A549 (cell line): ENCODE measurements around the gene CDYL2. TPM values are rescaled to one million over a fixed set of nuclear protein-coding genes. Genes with fewer than 3 reads are reported as not detected.

Experiments used
- ATAC-seq, 2 experiments: fragments of 200-7000 bp in 1 of 2; fragments of >200 bp in 1 of 2; cut with Nextera tagmentation in 1 of 2; cut with Tn5 transposase in 1 of 2; 3 replicates each; pipeline versions ENCODE4 v1.8.0 to v1.9.1; 2018 to 2020; ENCODE audit warnings: mild to moderate bottlenecking in 1 of 2, moderate library complexity in 1 of 2
- CTCF ChIA-PET: fragments of 300-600 bp; sonication (Branson Sonifier 250); formaldehyde crosslinking; extraction: SDS; loops from one replicate; lab custom pipeline; 2021; ENCODE audit warnings: antibody characterized with exemption, inconsistent platforms; lab: Yijun Ruan, JAX
- POLR2A ChIA-PET: fragments of 350-600 bp; formaldehyde crosslinking; extraction: SDS; loops from one replicate; lab custom pipeline; 2021; ENCODE audit warnings: antibody characterized with exemption, inconsistent platforms; lab: Yijun Ruan, JAX
- DNase-seq, 2 experiments: peaks; one replicate each; pipeline versions ENCODE4 v3.0.0 to v3.0.0-alpha.2; 2011 to 2016; ENCODE audit warnings: low read depth in 1 of 2, low spot score in 1 of 2
- FAIRE-seq: peaks from 2 replicates; lab custom pipeline; 2011; peaks lifted over from hg19 to GRCh38; lab: Jason Lieb, UNC
- H3K27ac ChIP-seq, 2 experiments: fragments of >200 bp; sonication (Bioruptor Twin); formaldehyde crosslinking; 3 replicates each; pipeline ENCODE4 v1.5.1; 2016 to 2017
- H3K4me1 ChIP-seq: fragments of >200 bp; sonication (Bioruptor Twin); formaldehyde crosslinking; 3 replicates; pipeline ENCODE4 v1.6.1; 2016
- H3K4me2 ChIP-seq: fragments of >200 bp; sonication (Bioruptor Twin); formaldehyde crosslinking; 3 replicates; pipeline ENCODE4 v1.6.1; 2016
- H3K4me3 ChIP-seq: fragments of >200 bp; sonication (Bioruptor Twin); formaldehyde crosslinking; 3 replicates; pipeline ENCODE4 v1.5.1; 2016
- H3K9me3 ChIP-seq: fragments of >200 bp; sonication (Bioruptor Twin); formaldehyde crosslinking; 3 replicates; pipeline ENCODE4 v1.6.1; 2016
- CBX2 ChIP-seq: fragments of 200-600 bp; sonication (generic); IDR thresholded peaks from 2 replicates; pipeline ENCODE4 v1.6.1; 2016; ENCODE audit warnings: low read depth, mild to moderate bottlenecking, borderline replicate concordance
- CBX8 ChIP-seq: fragments of 200-600 bp; sonication (generic); IDR thresholded peaks from 2 replicates; pipeline ENCODE4 v1.6.1; 2016
- CEBPB ChIP-seq, 2 experiments: fragments of >200 bp in 1 of 2; sonication (Bioruptor Twin) in 1 of 2; formaldehyde crosslinking in 1 of 2; IDR thresholded peaks; 2 replicates each; pipeline ENCODE4 v1.6.1; 2012 to 2016
- CHD2 ChIP-seq: fragments of 150-350 bp; IDR thresholded peaks from 2 replicates; pipeline ENCODE4 v1.6.1; 2014; ENCODE audit warnings: low read length; ENCODE audit not compliant: partially characterized antibody
- FOSL2 ChIP-seq, 2 experiments: fragments of 450-650 bp in 1 of 2; fragments of >200 bp in 1 of 2; sonication (Bioruptor Twin) in 1 of 2; formaldehyde crosslinking; IDR thresholded peaks; 2 replicates each; pipeline versions ENCODE4 v1.5.0 to v1.6.1; 2016 to 2020; ENCODE audit warnings: mild to moderate bottlenecking in 1 of 2, moderate library complexity in 1 of 2
- HDAC2 ChIP-seq: fragments of 200-600 bp; sonication (generic); IDR thresholded peaks from 2 replicates; pipeline ENCODE4 v1.6.1; 2016
- HOXA7 ChIP-seq: fragments of 250-450 bp; sonication (Bioruptor Pico); IDR thresholded peaks from 2 replicates; pipeline ENCODE4 v1.5.0; 2020; ENCODE audit warnings: mild to moderate bottlenecking, moderate library complexity
- HOXB13 ChIP-seq: fragments of 250-450 bp; sonication (Bioruptor Pico); IDR thresholded peaks from 2 replicates; pipeline ENCODE4 v1.5.0; 2020; ENCODE audit warnings: low read depth, mild to moderate bottlenecking, moderate library complexity
- HOXB5 ChIP-seq: fragments of 250-450 bp; sonication (Bioruptor Pico); IDR thresholded peaks from 2 replicates; pipeline ENCODE4 v1.5.0; 2020; ENCODE audit warnings: mild to moderate bottlenecking, moderate library complexity
- JUN ChIP-seq, 2 experiments: fragments of >200 bp; sonication (Bioruptor Twin); formaldehyde crosslinking; IDR thresholded peaks; 2 replicates in 1 of 2; 3 replicates in 1 of 2; pipeline ENCODE4 v1.6.1; 2016 to 2017
- MAFK ChIP-seq: fragments of 450-650 bp; IDR thresholded peaks from 2 replicates; pipeline ENCODE4 v1.6.1; 2014; ENCODE audit not compliant: partially characterized antibody
- NFE2L2 ChIP-seq: fragments of 150-350 bp; conservative IDR thresholded peaks from 2 replicates; pipeline ENCODE4 v1.6.1; 2014; ENCODE audit warnings: low read length
- NR3C1 ChIP-seq: fragments of >200 bp; sonication (Bioruptor Twin); formaldehyde crosslinking; IDR thresholded peaks from 3 replicates; pipeline ENCODE4 v1.6.1; 2017
- PHF8 ChIP-seq: fragments of 200-600 bp; sonication (generic); IDR thresholded peaks from 2 replicates; pipeline ENCODE4 v1.6.1; 2016; ENCODE audit warnings: low read depth, mild to moderate bottlenecking, antibody characterized with exemption, moderate library complexity, borderline replicate concordance
- POLR2A ChIP-seq: IDR thresholded peaks from 2 replicates; pipeline ENCODE4 v1.6.1; 2012; ENCODE audit warnings: mild to moderate bottlenecking, low read length
- RAD21 ChIP-seq, 2 experiments: fragments of >200 bp in 1 of 2; sonication (Bioruptor Twin) in 1 of 2; formaldehyde crosslinking in 1 of 2; IDR thresholded peaks in 1 of 2; conservative IDR thresholded peaks in 1 of 2; 2 replicates in 1 of 2; 3 replicates in 1 of 2; pipeline ENCODE4 v1.6.1; 2012 to 2018; ENCODE audit warnings: inconsistent platforms in 1 of 2
- RARB ChIP-seq: fragments of 250-450 bp; sonication (Bioruptor Pico); IDR thresholded peaks from 2 replicates; pipeline ENCODE4 v1.8.0; 2021; ENCODE audit warnings: mild to moderate bottlenecking, moderate library complexity
- RNF2 ChIP-seq: fragments of 200-600 bp; sonication (generic); IDR thresholded peaks from 2 replicates; pipeline ENCODE4 v1.6.1; 2016; ENCODE audit warnings: low read depth, mild to moderate bottlenecking, antibody characterized with exemption, moderate library complexity, borderline replicate concordance
- SMC3 ChIP-seq: fragments of >200 bp; sonication (Bioruptor Twin); formaldehyde crosslinking; IDR thresholded peaks from 3 replicates; pipeline ENCODE4 v1.6.1; 2018; ENCODE audit warnings: inconsistent platforms
- ZSCAN20 ChIP-seq: fragments of 250-450 bp; sonication (Bioruptor Pico); IDR thresholded peaks from 2 replicates; pipeline ENCODE4 v1.8.0; 2022; ENCODE audit warnings: mild to moderate bottlenecking, moderate library complexity
- WGBS: methylation state at CpG from one replicate; pipeline ENCODE4 v1.1.6; 2017; ENCODE audit errors: missing lambda C conversion rate; 5-methylcytosine and 5-hydroxymethylcytosine counted together
- polyA plus RNA-seq, 4 experiments: library from polyadenylated mRNA; depleted of rRNA in 3 of 4; stranded (reverse); fragments of >200 nt; fragmentation: RNase III in 1 of 4; extraction: RNeasy Plus Mini Kit Qiagen cat#74134 plus additional on column Dnase treatment in 1 of 4; gene quantifications; 2 replicates in 3 of 4; 3 replicates in 1 of 4; pipeline ENCODE4 v1.2.3, GENCODE V29; 2011 to 2017
- TF ChIP-seq, protein P1 (sequence below): fragments of 200-600 bp; sonication (generic); IDR thresholded peaks from 2 replicates; pipeline ENCODE4 v1.6.1; 2016; ENCODE audit warnings: antibody characterized with exemption, mild to moderate bottlenecking, moderate library complexity
- TF ChIP-seq, protein P2 (sequence below): fragments of >200 bp; sonication (Bioruptor Twin); formaldehyde crosslinking; IDR thresholded peaks from 2 replicates; pipeline ENCODE4 v1.6.1; 2016
- TF ChIP-seq, protein P3 (sequence below): IDR thresholded peaks from 2 replicates; pipeline ENCODE4 v1.6.1; 2012
- TF ChIP-seq, protein P4 (sequence below): IDR thresholded peaks from 2 replicates; pipeline ENCODE4 v1.6.1; 2012
- TF ChIP-seq, protein P5 (sequence below): fragments of 250-450 bp; sonication (Bioruptor Pico); IDR thresholded peaks from 2 replicates; pipeline ENCODE4 v1.5.0; 2021; ENCODE audit warnings: mild to moderate bottlenecking, moderate library complexity, borderline replicate concordance

The CDYL2 gene
- polyA plus RNA-seq, 2 of the 4 experiments (the other 2 are of a cell fraction), result 0.05 to 0.10 TPM

DNA sequence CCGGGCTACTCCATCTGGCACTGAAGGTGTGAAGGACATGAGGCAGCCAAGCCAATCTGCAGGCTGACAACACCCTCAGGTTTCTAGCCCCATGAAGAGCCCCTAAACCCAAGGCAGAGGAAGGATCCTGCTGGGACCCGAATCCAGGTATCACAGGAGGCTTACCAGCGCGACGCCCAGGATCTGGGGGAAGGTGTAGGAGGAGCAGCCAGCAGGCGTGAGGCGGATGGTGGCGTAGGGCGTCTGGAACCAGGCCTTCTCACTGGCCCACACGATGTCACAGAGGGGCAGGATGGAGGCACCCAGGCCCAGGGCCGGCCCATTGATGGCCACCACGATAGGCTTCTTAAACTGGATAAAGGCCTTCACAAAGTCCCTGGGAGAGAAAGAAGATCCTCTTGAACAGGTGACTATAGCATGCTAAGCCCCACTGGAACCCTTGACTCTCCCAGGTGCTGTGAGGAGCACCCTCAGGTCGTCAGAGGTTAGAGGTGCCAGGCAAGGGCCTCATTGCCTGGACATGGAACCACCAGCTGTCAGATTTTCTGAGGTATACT, 191.9 kb downstream of the CDYL2 start (continued):
- TF ChIP-seq, protein P1, sequence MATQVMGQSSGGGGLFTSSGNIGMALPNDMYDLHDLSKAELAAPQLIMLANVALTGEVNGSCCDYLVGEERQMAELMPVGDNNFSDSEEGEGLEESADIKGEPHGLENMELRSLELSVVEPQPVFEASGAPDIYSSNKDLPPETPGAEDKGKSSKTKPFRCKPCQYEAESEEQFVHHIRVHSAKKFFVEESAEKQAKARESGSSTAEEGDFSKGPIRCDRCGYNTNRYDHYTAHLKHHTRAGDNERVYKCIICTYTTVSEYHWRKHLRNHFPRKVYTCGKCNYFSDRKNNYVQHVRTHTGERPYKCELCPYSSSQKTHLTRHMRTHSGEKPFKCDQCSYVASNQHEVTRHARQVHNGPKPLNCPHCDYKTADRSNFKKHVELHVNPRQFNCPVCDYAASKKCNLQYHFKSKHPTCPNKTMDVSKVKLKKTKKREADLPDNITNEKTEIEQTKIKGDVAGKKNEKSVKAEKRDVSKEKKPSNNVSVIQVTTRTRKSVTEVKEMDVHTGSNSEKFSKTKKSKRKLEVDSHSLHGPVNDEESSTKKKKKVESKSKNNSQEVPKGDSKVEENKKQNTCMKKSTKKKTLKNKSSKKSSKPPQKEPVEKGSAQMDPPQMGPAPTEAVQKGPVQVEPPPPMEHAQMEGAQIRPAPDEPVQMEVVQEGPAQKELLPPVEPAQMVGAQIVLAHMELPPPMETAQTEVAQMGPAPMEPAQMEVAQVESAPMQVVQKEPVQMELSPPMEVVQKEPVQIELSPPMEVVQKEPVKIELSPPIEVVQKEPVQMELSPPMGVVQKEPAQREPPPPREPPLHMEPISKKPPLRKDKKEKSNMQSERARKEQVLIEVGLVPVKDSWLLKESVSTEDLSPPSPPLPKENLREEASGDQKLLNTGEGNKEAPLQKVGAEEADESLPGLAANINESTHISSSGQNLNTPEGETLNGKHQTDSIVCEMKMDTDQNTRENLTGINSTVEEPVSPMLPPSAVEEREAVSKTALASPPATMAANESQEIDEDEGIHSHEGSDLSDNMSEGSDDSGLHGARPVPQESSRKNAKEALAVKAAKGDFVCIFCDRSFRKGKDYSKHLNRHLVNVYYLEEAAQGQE, result no peak
- TF ChIP-seq, protein P2, sequence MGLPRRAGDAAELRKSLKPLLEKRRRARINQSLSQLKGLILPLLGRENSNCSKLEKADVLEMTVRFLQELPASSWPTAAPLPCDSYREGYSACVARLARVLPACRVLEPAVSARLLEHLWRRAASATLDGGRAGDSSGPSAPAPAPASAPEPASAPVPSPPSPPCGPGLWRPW, result no peak

DNA sequence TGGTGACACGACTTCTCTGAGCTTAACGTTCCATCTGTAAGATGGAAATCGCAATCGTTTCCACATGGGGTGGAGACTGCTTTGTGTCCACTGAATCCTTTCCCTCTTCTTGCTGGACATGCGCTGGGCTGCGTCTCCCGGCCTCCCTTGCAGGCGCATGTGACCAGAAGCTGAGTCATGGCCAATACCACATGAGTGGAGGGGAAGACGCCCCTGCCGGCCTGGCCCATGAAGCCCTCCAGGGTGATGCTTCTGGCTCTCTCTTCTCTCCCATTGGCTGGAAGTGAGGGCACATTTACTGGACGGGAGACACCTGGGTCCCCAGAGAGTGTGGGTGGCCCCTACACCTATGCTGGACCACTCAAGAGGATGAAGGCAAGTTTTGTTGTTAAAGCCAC, 192.5 kb downstream of the CDYL2 start:
- no peak for FAIRE-seq
- 66% methylated on average over 9 of the region's 11 CpGs for WGBS
- no peak overlapping the region for H3K4me2 ChIP-seq

DNA sequence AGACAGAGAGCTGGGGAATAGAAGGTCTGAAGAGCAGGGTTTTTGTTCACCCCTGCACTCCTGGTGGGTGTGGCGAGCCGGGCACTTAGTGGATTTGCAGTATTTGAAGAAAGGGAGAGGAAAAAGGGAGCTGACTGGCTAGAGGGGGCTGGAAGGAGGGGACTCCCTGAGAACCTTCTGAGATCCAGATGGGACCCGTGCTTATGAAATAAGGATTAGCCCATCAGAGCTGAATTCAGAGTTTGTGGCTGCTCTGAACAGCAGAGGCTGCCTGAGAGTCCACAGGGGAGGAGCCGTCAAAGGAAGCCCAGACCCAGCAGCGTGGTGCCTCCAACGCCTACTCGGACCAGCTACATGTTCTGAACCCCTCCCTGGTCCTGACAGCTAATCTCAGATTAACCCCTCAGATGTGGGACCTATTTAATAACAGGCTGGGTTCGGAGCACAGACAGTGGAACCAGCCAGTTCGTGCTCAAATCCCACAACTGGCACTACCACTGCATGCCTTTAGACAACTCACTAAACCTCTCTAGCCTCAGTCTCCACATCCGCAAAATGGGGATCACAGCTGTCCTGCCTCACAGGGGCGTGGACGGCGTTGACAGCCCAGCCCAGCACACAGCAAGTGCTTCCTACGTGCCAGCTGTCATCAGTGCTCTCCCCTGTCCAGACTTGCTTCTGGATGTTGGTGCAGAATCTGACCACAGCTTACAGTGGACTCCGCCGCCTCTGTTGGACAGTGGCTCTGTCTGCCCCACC, 193.0 kb downstream of the CDYL2 start:
- H3K4me1 ChIP-seq, result no peaks in the 10 kb centered on the region
- 24% methylated on average over 15 of the region's 16 CpGs for WGBS
- ChIA-PET POLR2A (no interaction called here), CTCF (no interaction called here)
- DNase-seq, result no peak
- H3K9me3 ChIP-seq, result no peaks in the 10 kb centered on the region
- no peak overlapping the region for H3K4me3 ChIP-seq
- no peak overlapping the region for H3K27ac ChIP-seq
- no peak overlapping the region for H3K4me2 ChIP-seq
- TF ChIP-seq ZSCAN20 (CRISPR knock-in tag), result no peak
- TF ChIP-seq NR3C1, result no peak
- no peak for TF ChIP-seq CBX8
- TF ChIP-seq PHF8, result no peak
- TF ChIP-seq HOXB5 (CRISPR knock-in tag), result no peak
- no peak for TF ChIP-seq CEBPB (IDR thresholded peaks at IDR 0.05)
- TF ChIP-seq SMC3, result no peak
- TF ChIP-seq CHD2, result no peak
- TF ChIP-seq NFE2L2, result no peak
- no peak for TF ChIP-seq HOXB13
- TF ChIP-seq FOSL2 (IDR thresholded peaks at IDR 0.05), result no peak
- no peak for TF ChIP-seq FOSL2 (CRISPR knock-in tag; IDR thresholded peaks at IDR 0.05)
- TF ChIP-seq, all 56 proteins: peak for 0
- ATAC-seq (no peak), FAIRE-seq (no peak)

More for the DNA sequence above, 192.5 kb downstream of the CDYL2 start:
- ChIA-PET CTCF (no interaction called here), POLR2A (no interaction called here)
- Histone ChIP-seq H3K4me3 (no peak overlapping the region), H3K27ac (no peak overlapping the region), H3K4me1 (no peaks in the 10 kb centered on the region), H3K9me3 (no peaks in the 10 kb centered on the region)
- ATAC-seq (no peak), DNase-seq (no peak)
- TF ChIP-seq CBX2 (no peak), CBX8 (no peak), HDAC2 (no peak)

DNA sequence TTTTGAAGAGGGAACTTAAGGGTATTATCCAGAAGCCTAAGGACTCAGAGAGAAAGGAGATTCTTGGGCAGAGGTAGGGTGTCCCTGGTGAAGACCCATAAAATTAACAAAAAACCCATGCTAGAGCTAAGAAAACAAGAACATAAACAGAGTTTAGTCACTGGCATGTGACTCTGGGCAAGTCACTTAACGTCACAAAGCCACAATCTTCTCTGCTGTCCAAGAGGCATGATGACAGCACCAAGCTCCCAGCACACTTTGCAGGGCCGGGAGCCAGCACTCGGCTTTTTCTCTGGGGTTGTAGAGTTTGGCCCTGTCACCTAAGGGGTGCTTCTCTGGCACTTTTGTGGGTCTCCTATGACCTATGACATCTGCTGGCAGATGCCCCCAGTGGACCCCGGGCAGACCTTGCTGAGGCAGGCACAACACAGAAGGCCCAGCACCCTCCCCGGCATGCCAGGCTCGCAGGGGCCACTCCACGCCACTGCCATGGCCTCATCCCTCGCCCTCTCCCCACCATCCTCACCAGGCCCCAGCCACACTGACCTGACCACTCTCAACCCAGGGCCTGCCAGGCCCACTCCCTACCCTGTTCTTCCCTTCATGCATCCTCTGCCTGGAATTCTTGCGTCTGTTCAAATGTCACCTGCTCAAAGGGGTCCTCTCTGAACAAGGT, 193.8 kb downstream of the CDYL2 start:
- 19% methylated on average over 9 of the region's 9 CpGs for WGBS
- TF ChIP-seq, protein P3, sequence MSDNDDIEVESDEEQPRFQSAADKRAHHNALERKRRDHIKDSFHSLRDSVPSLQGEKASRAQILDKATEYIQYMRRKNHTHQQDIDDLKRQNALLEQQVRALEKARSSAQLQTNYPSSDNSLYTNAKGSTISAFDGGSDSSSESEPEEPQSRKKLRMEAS, result no peak
- no peak for TF ChIP-seq JUN (IDR thresholded peaks at IDR 0.05)
- no peak for TF ChIP-seq CBX2
- TF ChIP-seq MAFK, result no peak
- TF ChIP-seq, protein P4, sequence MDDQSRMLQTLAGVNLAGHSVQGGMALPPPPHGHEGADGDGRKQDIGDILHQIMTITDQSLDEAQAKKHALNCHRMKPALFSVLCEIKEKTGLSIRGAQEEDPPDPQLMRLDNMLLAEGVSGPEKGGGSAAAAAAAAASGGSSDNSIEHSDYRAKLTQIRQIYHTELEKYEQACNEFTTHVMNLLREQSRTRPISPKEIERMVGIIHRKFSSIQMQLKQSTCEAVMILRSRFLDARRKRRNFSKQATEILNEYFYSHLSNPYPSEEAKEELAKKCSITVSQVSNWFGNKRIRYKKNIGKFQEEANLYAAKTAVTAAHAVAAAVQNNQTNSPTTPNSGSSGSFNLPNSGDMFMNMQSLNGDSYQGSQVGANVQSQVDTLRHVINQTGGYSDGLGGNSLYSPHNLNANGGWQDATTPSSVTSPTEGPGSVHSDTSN, result no peak
- TF ChIP-seq, protein P5, sequence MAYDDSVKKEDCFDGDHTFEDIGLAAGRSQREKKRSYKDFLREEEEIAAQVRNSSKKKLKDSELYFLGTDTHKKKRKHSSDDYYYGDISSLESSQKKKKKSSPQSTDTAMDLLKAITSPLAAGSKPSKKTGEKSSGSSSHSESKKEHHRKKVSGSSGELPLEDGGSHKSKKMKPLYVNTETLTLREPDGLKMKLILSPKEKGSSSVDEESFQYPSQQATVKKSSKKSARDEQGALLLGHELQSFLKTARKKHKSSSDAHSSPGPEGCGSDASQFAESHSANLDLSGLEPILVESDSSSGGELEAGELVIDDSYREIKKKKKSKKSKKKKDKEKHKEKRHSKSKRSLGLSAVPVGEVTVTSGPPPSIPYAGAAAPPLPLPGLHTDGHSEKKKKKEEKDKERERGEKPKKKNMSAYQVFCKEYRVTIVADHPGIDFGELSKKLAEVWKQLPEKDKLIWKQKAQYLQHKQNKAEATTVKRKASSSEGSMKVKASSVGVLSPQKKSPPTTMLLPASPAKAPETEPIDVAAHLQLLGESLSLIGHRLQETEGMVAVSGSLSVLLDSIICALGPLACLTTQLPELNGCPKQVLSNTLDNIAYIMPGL (CRISPR knock-in tag), result no peak
- TF ChIP-seq RARB (CRISPR knock-in tag), result no peak
- no peak for TF ChIP-seq POLR2A
- no peak for TF ChIP-seq RNF2
- no peak for TF ChIP-seq HOXA7
- no peak for TF ChIP-seq RAD21 (conservative IDR thresholded peaks at IDR 0.05 in 1 of 2, IDR thresholded peaks at IDR 0.05 in 1 of 2)

More for the DNA sequence above, 193.8 kb downstream of the CDYL2 start:
- FAIRE-seq (no peak), ATAC-seq (no peak), DNase-seq (no peak)
- Histone ChIP-seq H3K4me3 (no peak overlapping the region), H3K4me1 (no peaks in the 10 kb centered on the region), H3K9me3 (no peaks in the 10 kb centered on the region), H3K4me2 (no peak overlapping the region), H3K27ac (no peak overlapping the region)
- POLR2A ChIA-PET, result no interaction called here
- CTCF ChIA-PET, result no interaction called here
